ENCODE results near the gene UNC13C. TPM values are rescaled to one million over a fixed set of nuclear protein-coding genes. Genes with fewer than 3 reads are reported as not detected.

UNC13C gene
- total RNA-seq, 1 donor from 2014 or later: 0.18 TPM

GRCh38 chr15:54298396-54298795, 320.2 kb downstream of the UNC13C start:
- Histone ChIP-seq H3K36me3 (ENCODE audit: insufficient read depth, low read length) (no peaks in the 10 kb centered on the region), H3K9me3 (ENCODE audit: insufficient read depth, low read depth, low read length) (no peaks in the 10 kb centered on the region), H3K4me3 (ENCODE audit: insufficient read depth, low read depth, low read length) (no peak overlapping the region), H3K27me3 (ENCODE audit: insufficient read depth, low read length) (no peaks in the 10 kb centered on the region), H3K79me2 (ENCODE audit: insufficient read depth, low read length) (no peaks in the 10 kb centered on the region), H3K9ac (ENCODE audit: low read length) (no peak overlapping the region), H3K27ac (ENCODE audit: low read depth, low read length) (no peak overlapping the region), H3K4me1 (ENCODE audit: insufficient read depth, low read length) (no peaks in the 10 kb centered on the region), H4K20me1 (ENCODE audit: insufficient read depth, low read length) (no peaks in the 10 kb centered on the region), H3K4me2 (ENCODE audit: low read length) (no peak overlapping the region), H2AFZ (ENCODE audit: low read depth, low read length) (no peak overlapping the region)
- Mint-ChIP-seq H3K36me3 (ENCODE audit: low read depth, unreplicated experiment) (no peaks in the 10 kb centered on the region), H3K9me3 (ENCODE audit: unreplicated experiment) (no peaks in the 10 kb centered on the region), H3K27ac (ENCODE audit: unreplicated experiment) (no peak overlapping the region), H3K4me1 (ENCODE audit: low read depth, unreplicated experiment) (no peaks in the 10 kb centered on the region), H3K4me3 (ENCODE audit: unreplicated experiment) (no peak overlapping the region), H3K27me3 (ENCODE audit: low read depth, unreplicated experiment) (no peaks in the 10 kb centered on the region)
- DNase-seq (ENCODE audit: low read depth): no peak
- no peak for FAIRE-seq
- no peak for TF ChIP-seq EZH2 (IDR thresholded peaks at IDR 0.05; ENCODE audit: insufficient read depth, low read length)
- TF ChIP-seq, protein P1, sequence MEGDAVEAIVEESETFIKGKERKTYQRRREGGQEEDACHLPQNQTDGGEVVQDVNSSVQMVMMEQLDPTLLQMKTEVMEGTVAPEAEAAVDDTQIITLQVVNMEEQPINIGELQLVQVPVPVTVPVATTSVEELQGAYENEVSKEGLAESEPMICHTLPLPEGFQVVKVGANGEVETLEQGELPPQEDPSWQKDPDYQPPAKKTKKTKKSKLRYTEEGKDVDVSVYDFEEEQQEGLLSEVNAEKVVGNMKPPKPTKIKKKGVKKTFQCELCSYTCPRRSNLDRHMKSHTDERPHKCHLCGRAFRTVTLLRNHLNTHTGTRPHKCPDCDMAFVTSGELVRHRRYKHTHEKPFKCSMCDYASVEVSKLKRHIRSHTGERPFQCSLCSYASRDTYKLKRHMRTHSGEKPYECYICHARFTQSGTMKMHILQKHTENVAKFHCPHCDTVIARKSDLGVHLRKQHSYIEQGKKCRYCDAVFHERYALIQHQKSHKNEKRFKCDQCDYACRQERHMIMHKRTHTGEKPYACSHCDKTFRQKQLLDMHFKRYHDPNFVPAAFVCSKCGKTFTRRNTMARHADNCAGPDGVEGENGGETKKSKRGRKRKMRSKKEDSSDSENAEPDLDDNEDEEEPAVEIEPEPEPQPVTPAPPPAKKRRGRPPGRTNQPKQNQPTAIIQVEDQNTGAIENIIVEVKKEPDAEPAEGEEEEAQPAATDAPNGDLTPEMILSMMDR (IDR thresholded peaks at IDR 0.05; ENCODE audit: insufficient read depth, low read depth, low read length): no peak

DNA sequence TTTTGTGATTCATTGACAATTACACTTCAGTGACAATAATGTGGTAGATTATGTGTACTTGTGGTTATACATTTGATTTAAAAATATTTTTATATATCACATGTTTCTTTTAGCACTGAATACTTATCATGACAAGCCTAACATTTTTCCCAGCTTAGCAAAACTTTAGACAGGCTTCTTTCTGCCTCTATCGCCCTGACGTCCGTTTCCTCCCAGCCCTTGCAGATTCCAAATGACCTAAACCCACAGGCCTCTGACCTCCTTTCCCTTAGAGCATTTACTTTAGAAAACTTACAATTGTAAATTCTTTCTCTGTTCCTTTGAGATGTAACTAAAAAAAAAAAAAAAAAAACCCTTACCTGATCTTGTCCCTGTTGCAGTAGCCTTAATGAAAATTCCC, 326.1 kb downstream of the UNC13C start:
- Histone ChIP-seq H3K4me1 (ENCODE audit: insufficient read depth, low read length) (no peaks in the 10 kb centered on the region), H3K4me2 (ENCODE audit: low read length) (no peak overlapping the region), H3K27me3 (ENCODE audit: insufficient read depth, low read length) (no peaks in the 10 kb centered on the region), H2AFZ (ENCODE audit: low read depth, low read length) (no peak overlapping the region), H3K79me2 (ENCODE audit: insufficient read depth, low read length) (no peaks in the 10 kb centered on the region), H3K4me3 (ENCODE audit: insufficient read depth, low read depth, low read length) (no peak overlapping the region), H3K36me3 (ENCODE audit: insufficient read depth, low read length) (no peaks in the 10 kb centered on the region), H3K27ac (ENCODE audit: low read depth, low read length) (peak overlapping the region; percentile 41), H3K9me3 (ENCODE audit: insufficient read depth, low read depth, low read length) (no peaks in the 10 kb centered on the region), H4K20me1 (ENCODE audit: insufficient read depth, low read length) (no peaks in the 10 kb centered on the region), H3K9ac (ENCODE audit: low read length) (no peak overlapping the region)
- Mint-ChIP-seq H3K9me3 (ENCODE audit: unreplicated experiment) (no peaks in the 10 kb centered on the region), H3K4me1 (ENCODE audit: low read depth, unreplicated experiment) (peaks cover 6% of the 10 kb centered on the region), H3K4me3 (ENCODE audit: unreplicated experiment) (no peak overlapping the region), H3K27me3 (ENCODE audit: low read depth, unreplicated experiment) (no peaks in the 10 kb centered on the region), H3K36me3 (ENCODE audit: low read depth, unreplicated experiment) (no peaks in the 10 kb centered on the region), H3K27ac (ENCODE audit: unreplicated experiment) (peak overlapping the region; percentile 91)
- DNase-seq (ENCODE audit: low read depth) (no peak), FAIRE-seq (no peak)
- TF ChIP-seq, protein P1 (IDR thresholded peaks at IDR 0.05; ENCODE audit: insufficient read depth, low read depth, low read length): no peak
- no peak for TF ChIP-seq EZH2 (IDR thresholded peaks at IDR 0.05; ENCODE audit: insufficient read depth, low read length)

DNA sequence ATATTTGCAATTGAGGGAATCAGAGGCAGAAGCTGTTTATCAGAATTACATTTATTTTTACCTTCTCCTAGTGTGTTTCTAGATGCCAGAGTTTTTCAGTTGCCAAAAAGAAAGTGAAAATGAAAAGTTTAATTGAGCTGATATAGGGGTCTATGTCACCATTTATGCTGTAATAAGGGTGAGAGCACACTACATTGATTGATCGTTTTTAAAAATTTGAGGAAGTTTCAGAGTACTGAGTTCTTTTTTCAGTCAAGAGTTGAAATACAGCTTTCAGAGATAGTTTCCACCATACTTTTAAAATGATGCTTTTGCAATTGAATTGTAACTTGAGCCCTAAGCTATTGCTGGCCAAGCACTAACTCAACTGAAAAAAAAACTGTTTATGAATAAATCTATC, 326.9 kb downstream of the UNC13C start:
- TF ChIP-seq, protein P1 (IDR thresholded peaks at IDR 0.05; ENCODE audit: insufficient read depth, low read depth, low read length): no peak
- no peak for TF ChIP-seq EZH2 (IDR thresholded peaks at IDR 0.05; ENCODE audit: insufficient read depth, low read length)
- H3K27ac Mint-ChIP-seq (ENCODE audit: unreplicated experiment): peak overlapping the region; percentile 71

More for the DNA sequence above, 326.9 kb downstream of the UNC13C start:
- H2AFZ ChIP-seq (ENCODE audit: low read depth, low read length): no peak overlapping the region
- H3K4me3 ChIP-seq (ENCODE audit: insufficient read depth, low read depth, low read length): no peak overlapping the region
- H3K36me3 Mint-ChIP-seq (ENCODE audit: low read depth, unreplicated experiment): no peaks in the 10 kb centered on the region
- no peaks in the 10 kb centered on the region for H3K36me3 ChIP-seq (ENCODE audit: insufficient read depth, low read length)
- no peak for FAIRE-seq
- H3K9ac ChIP-seq (ENCODE audit: low read length): no peak overlapping the region
- no peak for DNase-seq (ENCODE audit: low read depth)
- no peaks in the 10 kb centered on the region for H3K79me2 ChIP-seq (ENCODE audit: insufficient read depth, low read length)
- no peaks in the 10 kb centered on the region for H4K20me1 ChIP-seq (ENCODE audit: insufficient read depth, low read length)
- no peaks in the 10 kb centered on the region for H3K27me3 Mint-ChIP-seq (ENCODE audit: low read depth, unreplicated experiment)
- no peak overlapping the region for H3K4me3 Mint-ChIP-seq (ENCODE audit: unreplicated experiment)
- no peak overlapping the region for H3K4me2 ChIP-seq (ENCODE audit: low read length)
- peaks cover 6% of the 10 kb centered on the region for H3K4me1 Mint-ChIP-seq (ENCODE audit: low read depth, unreplicated experiment)
- H3K9me3 ChIP-seq (ENCODE audit: insufficient read depth, low read depth, low read length): no peaks in the 10 kb centered on the region
- no peaks in the 10 kb centered on the region for H3K27me3 ChIP-seq (ENCODE audit: insufficient read depth, low read length)
- no peaks in the 10 kb centered on the region for H3K4me1 ChIP-seq (ENCODE audit: insufficient read depth, low read length)
- H3K27ac ChIP-seq (ENCODE audit: low read depth, low read length): no peak overlapping the region
- no peaks in the 10 kb centered on the region for H3K9me3 Mint-ChIP-seq (ENCODE audit: unreplicated experiment)

Data from astrocyte (in vitro differentiated cells and primary cell).